Progenitor cell of endocrine pancreas (in vitro differentiated cells): ENCODE data around the gene NTMT1. TPM values are rescaled to one million over a fixed set of nuclear protein-coding genes. Genes with fewer than 3 reads are reported as not detected.

ENCODE experiments used
- DNase-seq: peaks from one replicate; pipeline ENCODE4 v3.0.0; 2021; ENCODE audit warnings: low spot score; ENCODE audit not compliant: unreplicated experiment
- H3K27ac Mint-ChIP-seq: 2 replicates; pipeline ENCODE4 v1.8.0; 2021; ENCODE audit warnings: mild to moderate bottlenecking, moderate library complexity, mixed read lengths
- H3K27me3 Mint-ChIP-seq: 2 replicates; pipeline ENCODE4 v1.8.0; 2021; ENCODE audit warnings: mixed read lengths
- H3K36me3 Mint-ChIP-seq: 2 replicates; pipeline ENCODE4 v1.8.0; 2022; ENCODE audit warnings: mixed read lengths; ENCODE audit not compliant: insufficient read depth
- H3K4me1 Mint-ChIP-seq: 2 replicates; pipeline ENCODE4 v1.8.0; 2021; ENCODE audit warnings: low read depth, mixed read lengths
- H3K4me3 Mint-ChIP-seq: 2 replicates; pipeline ENCODE4 v1.8.0; 2021; ENCODE audit warnings: low read depth, mild to moderate bottlenecking, moderate library complexity, mixed read lengths
- H3K9me3 Mint-ChIP-seq: 2 replicates; pipeline ENCODE4 v1.8.0; 2021; ENCODE audit warnings: low read depth, mixed read lengths
- CTCF ChIP-seq: fragments of 200-600 bp; sonication (generic); IDR thresholded peaks from one replicate; pipeline ENCODE4 v1.5.0; 2021; ENCODE audit warnings: antibody characterized with exemption, mild to moderate bottlenecking; ENCODE audit not compliant: unreplicated experiment
- total RNA-seq: library from RNA; stranded (reverse); gene quantifications from 2 replicates; pipeline ENCODE4 v1.2.1, GENCODE V29; 2021

The NTMT1 gene
- total RNA-seq, 1 donor from 2014 or later, result 26.8 TPM

GRCh38 chr9:129598089-129598596 lies 27.8 kb upstream of the NTMT1 start:
- DNase-seq, result no peak
- TF ChIP-seq CTCF, result no peak
- Mint-ChIP-seq H3K4me1 (peaks cover 19% of the 10 kb centered on the region), H3K4me3 (peak overlapping the region; percentile 59), H3K27ac (peak overlapping the region; percentile 45), H3K36me3 (no peaks in the 10 kb centered on the region), H3K27me3 (peaks cover 8% of the 10 kb centered on the region), H3K9me3 (no peaks in the 10 kb centered on the region)

- no peak overlapping the region for H3K27ac Mint-ChIP-seq
- DNase-seq, result no peak
- H3K4me1 Mint-ChIP-seq, result peaks cover 8% of the 10 kb centered on the region
- TF ChIP-seq CTCF, result no peak
- no peaks in the 10 kb centered on the region for H3K36me3 Mint-ChIP-seq
- no peaks in the 10 kb centered on the region for H3K27me3 Mint-ChIP-seq
- H3K9me3 Mint-ChIP-seq, result no peaks in the 10 kb centered on the region
- H3K4me3 Mint-ChIP-seq, result no peak overlapping the region
Observed at GRCh38 chr9:129601082-129601674, 24.8 kb upstream of the NTMT1 start.

GRCh38 chr9:129602598-129603415 lies 23.2 kb upstream of the NTMT1 start:
- Mint-ChIP-seq H3K9me3 (no peaks in the 10 kb centered on the region), H3K36me3 (no peaks in the 10 kb centered on the region), H3K4me3 (no peak overlapping the region), H3K4me1 (peaks cover 12% of the 10 kb centered on the region), H3K27ac (no peak overlapping the region), H3K27me3 (no peaks in the 10 kb centered on the region)
- no peak for TF ChIP-seq CTCF
- no peak for DNase-seq

- no peak overlapping the region for H3K4me3 Mint-ChIP-seq
- peaks cover 6% of the 10 kb centered on the region for H3K4me1 Mint-ChIP-seq
- DNase-seq, result no peak
- H3K27ac Mint-ChIP-seq, result no peak overlapping the region
- no peaks in the 10 kb centered on the region for H3K36me3 Mint-ChIP-seq
- H3K9me3 Mint-ChIP-seq, result no peaks in the 10 kb centered on the region
- no peaks in the 10 kb centered on the region for H3K27me3 Mint-ChIP-seq
- TF ChIP-seq CTCF, result no peak
Observed at GRCh38 chr9:129604056-129604765, 21.8 kb upstream of the NTMT1 start.

GRCh38 chr9:129604766-129605163 lies 21.2 kb upstream of the NTMT1 start:
- TF ChIP-seq CTCF, result no peak
- Mint-ChIP-seq H3K27ac (peak overlapping the region; percentile 33), H3K36me3 (no peaks in the 10 kb centered on the region), H3K4me3 (no peak overlapping the region), H3K9me3 (no peaks in the 10 kb centered on the region), H3K27me3 (no peaks in the 10 kb centered on the region), H3K4me1 (peaks cover 8% of the 10 kb centered on the region)
- no peak for DNase-seq
